Fibroblast of skin of left quadriceps (primary cell): Measurements from ENCODE around the gene SAMD13.

Experiments used
- DNase-seq, 2 experiments: peaks; one replicate each; pipeline ENCODE4 v3.0.0-alpha.2; 2013; ENCODE audit warnings: low read depth in 2 of 2

SAMD13 gene

DNA sequence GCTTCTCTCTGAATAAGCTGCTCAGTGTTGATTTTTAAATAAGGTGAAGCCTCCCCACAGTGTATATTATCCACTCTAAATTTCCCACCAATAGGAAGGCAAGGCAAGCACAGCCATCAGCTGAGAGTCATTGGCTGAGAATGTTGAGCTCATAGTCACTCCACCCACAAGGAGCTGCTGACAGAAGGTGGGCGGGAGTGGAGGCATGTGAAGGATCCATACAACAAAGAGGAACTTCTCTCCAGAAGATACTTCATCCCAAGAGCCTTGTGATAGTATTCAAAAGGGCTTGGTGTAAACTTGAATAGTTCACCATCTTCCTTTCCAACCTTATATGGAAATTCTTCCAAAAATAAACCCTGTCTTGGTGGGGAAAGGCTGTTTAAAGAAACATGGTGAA is 42.8 kb downstream of the SAMD13 start:
- no peak for DNase-seq

DNA sequence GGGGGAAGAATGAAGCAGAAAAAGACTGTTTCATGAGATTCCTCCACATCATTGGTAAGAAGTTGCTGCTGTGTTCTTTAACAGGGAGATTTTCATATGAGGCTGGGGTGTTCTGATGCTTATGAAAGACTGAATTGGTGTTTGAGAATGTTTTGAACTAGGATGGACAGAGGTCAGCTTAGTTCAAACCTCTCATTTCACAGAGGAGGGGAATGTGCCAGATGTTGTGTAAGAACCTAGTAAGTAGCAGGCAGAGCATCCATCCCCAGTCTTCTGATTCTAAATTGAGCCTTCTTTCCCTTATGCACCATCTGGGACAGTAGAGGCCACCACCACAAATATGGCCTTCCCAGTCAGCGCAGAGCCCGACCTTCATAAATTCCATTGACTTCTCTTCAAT is 43.7 kb downstream of the SAMD13 start:
- DNase-seq = no peak

DNA sequence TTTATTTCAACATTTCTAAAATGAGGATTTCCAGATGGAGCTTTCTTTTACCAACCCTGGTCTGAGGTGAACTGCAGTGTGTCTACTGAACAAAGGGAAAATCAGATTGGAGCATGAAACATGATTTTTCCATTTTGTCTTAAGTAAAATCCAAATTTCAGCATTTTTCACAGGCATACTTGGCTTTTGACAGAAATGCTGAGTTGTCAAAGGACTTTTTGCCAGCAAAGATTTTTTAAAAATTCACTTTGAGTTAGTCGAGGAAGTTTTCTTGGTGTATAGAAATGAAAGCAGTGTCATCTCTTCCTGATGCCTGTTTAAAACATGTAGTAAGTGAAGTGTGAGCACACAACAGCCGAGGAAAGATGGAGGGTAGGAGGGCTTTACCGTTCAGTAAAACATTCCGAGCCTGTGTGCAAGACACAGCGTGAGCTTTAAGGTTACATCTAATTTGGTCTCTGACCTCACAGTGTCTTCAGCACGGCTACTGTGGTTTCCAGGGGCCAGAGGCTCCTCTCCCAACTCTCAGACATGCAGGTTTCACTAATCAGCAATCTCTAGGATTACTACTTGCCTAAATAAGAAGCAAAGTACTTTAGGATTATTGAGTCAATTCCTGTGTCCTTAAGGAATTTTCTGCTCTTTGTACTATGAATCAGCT is 45.9 kb downstream of the SAMD13 start:
- DNase-seq = no peak

DNA sequence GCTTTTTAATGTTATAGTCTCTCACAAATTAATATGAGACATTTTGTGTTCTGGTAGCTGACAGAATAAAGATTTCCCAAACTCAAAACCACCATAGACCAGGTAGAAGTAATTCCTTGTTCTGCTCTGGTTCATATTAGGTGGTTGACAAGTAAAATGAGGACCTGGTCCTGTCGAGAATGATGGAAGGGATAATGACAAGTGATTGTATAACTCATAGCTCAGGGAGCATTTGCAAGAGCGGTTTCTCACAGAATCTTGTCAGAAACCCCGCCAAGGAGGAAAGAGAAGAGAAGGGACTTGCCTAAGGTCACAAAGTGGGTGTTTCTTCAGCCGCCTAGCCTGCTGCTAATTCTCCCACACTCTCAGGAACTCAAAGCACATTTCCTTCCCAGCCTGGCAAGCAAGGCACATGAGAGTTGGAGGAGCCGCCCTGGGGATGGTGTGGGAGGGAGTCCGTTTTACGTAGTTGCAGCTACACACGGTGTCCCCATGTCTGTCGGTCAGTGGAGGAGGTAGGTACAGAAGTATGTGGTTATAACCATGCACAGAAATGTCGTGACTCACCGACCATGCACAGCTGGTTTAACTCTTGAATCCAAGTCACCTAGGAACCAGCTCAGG is 46.5 kb downstream of the SAMD13 start:
- no peak for DNase-seq

DNA sequence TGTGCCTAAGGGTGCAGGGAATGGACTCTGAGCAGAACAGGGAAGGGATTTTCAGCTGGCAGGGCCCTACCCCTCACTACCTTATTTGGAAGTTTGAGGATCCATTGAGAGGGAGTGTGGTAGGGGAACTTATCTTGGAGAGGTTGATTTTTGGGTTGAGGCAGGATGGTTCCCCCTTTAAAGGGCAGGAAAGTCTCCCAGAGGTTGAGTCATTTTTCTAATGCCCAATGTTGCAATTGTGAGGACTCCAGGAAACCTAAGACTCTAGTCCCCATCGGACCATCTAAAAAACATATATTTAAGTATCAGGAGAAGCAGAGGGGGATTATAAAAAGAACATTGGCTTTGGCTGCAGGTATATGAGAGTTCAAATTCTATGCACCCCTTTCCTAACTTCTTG is 47.3 kb downstream of the SAMD13 start:
- DNase-seq = no peak

DNA sequence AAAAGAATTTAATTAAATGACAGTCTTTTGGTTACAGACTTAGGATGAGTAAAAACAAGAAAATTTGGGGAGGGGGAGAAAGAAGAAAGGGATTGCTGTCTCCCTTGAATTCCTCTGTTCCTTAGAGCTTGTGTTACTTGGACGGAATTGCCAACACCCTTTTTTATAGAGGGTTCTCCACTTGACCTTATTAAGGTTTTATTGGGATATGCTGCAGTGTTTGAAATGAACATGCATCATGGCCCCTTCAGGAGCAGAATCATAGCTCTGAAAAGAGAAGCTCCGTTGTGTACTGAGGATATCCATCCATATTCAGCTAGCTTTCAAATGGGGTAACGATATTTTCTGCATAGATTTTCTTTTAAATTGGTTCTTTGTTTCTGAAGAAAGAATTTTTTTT is 48.6 kb downstream of the SAMD13 start:
- DNase-seq = no peak

DNA sequence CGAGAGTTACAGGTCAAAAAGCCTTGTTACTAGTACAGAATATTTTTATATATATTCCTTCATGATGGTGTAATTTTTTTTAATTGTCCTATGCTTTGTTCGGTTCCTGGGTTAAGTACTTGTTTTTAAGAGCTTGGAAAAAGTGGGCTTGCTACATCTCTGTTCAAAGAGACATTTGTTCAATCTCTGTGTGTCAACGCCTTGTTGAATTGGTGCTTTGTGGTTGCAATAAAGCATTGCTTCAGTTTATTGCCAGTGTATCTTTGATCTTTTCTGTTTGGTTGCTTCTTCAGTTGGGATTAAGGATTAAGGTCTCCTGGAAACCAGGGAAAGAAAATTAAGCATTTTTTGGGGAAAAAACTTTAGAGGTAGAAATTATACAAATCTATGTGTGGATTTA is 49.0 kb downstream of the SAMD13 start:
- DNase-seq = no peak

DNA sequence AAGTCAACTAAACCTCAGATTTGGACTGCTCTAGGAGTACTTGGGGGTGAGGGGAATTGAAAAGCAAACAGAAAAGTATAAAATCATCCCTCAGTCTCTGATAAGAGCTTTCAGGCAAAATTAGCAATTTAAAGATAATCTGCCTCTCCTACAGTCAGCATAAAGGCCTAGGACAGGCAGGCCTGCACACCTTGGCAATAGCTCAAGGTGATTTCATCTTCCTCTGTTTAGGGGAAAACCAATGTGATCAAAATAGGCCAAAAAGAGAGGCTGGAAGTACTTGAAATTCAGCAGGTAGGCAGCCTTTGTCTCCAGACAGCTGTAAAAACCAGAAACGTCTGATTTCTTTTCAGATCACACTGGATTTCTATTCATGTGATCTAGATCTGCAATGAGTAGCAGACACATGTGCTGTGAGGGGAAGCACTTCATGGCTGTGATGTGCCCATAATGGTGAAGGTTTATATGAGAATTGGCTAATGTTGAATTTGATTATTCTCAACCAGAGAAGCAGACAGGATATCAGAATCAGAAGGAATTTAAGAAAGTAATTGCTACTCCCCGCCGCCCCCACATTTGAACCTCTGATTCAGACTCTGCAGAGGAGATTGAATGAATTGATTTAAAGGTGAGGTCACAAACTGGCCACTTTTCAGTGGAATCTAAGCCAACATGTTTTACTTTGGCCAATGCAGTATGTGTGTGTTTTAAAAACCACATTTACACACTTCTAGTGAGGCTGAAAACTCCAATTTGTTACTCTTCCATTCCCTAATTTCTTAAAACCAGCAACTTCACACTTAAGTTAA is 51.0 kb downstream of the SAMD13 start:
- no peak for DNase-seq

DNA sequence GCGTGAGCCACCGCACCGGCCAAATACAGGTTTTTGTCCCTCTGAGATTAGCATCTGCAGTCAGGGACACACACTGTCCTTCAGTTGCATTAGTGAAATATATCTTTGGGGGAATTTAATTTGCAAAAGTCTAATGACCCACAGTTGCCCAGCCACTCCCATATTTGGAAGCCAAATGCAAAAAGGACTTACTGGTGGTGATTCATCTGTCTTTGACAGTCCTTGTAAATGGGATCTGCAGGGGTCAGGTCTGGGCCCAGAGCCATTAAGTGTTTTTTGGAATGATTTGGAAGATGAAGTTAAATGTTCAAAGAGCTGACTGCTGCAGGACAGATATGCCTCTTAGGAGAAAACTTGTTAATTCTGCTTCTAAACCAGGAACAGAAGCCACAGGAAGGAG is 52.2 kb downstream of the SAMD13 start:
- no peak for DNase-seq

DNA sequence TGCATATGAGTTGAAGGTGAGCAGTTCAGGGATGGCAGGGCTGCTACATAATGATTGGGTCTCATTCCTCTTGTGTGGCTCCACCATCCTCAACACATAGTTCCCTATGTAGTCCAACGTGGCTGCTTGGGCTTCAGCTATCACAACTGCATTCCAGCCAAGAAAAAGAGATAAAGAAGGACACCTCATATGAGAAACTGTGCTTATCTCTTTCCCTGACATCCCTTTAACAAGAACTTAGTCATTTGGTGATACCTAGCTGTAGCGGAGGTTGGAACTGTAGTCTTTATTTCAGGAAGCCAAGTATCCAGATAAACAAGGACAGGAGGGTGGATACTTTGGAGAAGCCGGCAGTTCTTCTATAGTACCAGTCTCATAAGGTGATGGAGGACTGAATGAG is 54.0 kb downstream of the SAMD13 start:
- DNase-seq = no peak

DNA sequence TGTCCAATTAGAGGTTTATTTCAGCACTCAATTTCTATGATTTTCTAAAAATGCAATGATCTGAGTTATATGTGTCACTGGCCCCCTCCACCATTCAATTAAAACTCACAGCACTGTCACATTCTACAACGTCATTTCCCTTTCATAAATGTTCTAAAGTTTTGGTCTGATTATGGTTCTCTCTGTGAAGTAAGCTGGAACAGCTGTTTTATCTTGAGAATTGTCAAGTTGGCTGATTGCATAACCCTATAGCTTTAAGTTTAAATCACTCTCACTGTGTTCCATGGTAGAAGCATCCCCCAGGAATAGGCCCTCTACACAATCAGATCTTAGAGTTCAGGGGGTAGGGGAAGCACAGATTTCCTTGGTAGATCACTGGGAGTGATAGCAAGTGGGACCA is 55.4 kb downstream of the SAMD13 start:
- no peak for DNase-seq

DNA sequence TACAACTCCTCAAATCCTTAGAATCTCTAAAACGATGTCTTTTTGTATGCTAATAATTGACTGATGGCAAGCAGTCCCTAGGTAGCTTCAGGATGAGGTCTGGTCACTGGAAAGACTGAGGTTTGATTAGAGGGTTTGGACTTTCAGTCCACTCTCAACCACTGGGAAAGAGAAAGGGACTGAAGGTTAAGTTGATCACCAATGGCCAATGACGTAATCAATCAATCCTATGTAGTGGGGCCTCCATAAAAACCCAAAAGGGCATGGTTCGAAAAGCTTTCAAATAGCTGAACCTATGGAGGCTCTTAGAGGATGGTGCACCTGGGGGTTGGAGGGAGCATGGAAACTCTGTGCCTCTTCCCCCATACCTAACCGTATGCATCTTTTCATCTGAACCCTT is 57.2 kb downstream of the SAMD13 start:
- DNase-seq = no peak

DNA sequence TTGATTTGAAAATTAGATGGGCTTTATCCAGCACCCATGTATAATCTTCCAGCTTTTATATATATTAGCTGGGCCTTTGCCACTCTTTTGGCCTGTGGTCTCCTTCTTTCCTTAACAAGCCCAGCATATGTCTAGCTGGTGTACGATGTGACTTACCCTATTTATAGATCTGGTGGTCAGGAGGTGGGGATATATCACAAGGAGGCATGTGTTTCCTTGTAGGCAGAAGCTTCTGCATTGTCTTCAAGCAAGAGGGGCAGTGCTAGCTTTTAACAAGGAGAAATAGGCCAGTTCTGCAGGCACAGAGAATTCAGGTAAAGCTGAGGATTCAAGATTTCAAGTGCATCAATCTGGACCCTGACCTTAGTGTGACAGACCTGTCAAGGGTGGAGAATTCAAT is 58.8 kb downstream of the SAMD13 start:
- no peak for DNase-seq

DNA sequence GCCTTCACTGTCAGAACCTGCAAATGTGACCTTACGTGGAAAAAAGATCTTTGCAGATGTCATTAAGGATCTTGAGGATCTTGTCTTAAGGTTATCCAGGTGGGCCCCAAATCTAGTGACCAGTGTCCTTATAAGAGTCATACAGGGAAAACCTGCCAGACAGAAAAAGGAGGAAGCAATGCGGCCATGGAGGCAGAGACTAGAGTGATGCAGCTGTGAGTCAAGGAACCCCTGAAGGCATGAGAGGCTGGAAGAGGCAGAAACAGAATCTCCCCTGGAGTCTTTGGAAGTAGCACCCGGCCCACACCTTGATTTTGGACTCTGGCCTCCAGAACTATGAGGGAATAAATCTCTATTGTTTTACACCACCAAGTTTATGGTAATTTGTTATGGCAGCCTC is 60.3 kb downstream of the SAMD13 start:
- no peak for DNase-seq

DNA sequence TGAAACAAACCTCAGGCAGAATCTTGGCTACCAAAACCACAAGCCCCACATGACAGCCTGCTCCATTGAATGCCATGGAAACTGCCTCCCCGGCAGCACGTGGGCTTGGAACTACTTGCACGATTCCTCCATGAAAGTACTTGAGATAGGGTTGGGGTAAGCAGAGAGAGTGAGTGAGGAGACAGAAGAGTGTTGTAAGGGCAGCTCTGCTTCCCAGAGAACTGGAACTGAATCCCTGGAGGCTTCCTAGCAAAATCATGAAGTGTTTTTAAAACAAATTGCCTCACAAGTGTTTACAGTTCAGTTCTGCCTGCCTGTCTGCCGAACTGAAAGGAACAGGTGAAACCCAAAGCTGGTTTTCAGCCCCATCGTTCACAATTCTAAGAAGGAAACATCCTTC is 61.5 kb downstream of the SAMD13 start:
- DNase-seq = no peak

DNA sequence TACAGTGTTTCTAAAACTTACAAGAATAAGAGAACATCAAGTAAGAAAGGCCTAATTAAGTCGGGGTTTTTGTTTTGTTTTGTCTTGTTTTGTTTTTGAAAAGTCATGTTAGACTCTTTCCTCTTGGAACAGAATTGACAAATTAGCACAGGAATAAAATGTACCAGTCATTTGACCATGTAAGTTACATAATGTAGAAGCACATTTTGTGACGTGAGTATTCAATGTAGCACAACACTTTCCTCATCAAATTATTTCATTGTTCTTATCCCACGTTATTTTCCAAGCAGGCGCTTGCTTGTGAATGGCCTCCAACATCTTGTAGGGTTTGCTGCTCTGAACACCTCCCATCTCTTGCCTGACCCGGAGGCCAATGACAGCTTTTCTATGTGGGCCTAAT is 62.1 kb downstream of the SAMD13 start:
- DNase-seq = no peak

DNA sequence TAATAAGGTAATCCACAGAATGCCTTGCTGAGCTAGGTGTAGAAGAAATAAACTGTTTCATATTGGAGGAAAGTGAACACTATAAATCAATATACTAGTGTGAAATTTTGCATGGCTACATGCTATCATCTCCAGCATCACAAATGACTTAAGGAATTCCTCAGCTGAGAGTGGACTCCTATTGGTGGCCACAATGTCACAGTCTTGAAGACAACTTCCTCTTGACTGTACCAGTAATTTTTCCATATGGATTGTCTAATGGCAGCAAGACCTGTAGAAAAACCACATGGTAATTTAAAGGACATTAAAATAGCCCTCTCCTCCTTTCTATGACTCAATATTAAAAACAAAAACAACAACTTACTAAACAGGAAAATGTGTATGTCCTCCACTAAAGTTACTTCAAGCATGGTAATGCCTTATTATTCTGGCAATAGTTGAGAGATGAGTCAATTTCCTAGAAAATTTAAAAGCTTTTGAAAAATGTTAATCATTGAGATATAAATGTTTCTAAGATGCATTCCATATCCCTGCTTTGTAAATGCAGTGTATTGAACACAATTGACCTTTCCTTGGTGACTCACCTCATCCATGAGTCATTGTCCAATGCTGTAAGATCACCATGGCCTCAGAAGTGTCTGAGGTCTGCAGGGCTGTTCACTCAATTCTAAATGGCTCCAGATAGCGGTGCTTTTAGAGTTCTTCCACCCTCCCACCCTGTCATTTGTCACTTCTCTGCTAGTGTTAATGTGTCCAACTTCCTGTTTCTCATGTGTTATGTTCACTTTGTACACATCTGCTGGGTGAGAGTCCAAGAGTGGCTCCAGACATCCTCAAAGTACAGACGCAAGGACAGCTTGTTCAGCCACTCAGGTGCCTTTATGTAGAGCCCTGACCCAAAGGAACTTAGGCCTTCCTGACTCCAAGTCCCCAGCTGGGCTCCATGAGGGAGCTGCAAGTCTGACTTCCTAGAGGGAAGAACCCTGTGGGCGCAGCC is 64.0 kb downstream of the SAMD13 start:
- peak; percentile 91 for DNase-seq

DNA sequence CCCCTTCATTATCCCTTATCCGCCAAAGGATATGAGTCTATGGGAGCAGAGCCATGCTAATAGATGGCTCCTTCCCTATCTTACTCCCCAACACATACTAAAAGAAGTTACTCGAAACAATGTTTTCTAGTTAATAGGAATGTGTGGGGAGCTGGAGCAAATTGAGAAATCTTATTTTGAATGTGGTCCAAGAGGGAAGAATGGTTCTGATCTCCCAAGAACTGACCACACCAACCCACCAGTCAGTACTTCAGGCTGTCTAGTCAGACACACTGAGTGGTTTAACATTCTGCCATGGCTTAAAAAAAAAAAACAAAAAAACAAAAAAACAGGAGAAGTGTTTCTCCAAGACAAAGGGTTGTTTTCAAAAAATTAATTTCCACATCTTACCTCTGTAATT is 65.3 kb downstream of the SAMD13 start:
- DNase-seq = peak in 1 of 2 experiments; percentile 44

DNA sequence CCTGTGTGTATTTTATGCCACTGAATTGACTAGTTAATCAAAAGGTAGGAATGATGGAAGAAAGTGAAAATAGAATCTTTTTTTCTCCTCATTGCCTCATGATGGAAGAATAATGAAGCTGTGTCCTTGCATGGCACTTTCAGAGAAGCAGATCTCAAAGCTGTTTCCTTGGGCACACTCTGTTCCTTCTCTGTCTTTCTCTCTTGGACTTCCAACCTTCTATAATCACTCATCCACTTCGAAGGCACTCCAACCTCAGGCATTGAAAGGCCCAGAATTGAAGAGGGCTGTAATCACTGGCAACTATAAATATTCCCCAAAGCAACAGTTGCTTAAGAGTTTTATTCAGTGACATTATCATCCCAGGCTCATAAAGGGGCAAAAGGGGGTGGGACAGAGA is 65.7 kb downstream of the SAMD13 start:
- no peak for DNase-seq

DNA sequence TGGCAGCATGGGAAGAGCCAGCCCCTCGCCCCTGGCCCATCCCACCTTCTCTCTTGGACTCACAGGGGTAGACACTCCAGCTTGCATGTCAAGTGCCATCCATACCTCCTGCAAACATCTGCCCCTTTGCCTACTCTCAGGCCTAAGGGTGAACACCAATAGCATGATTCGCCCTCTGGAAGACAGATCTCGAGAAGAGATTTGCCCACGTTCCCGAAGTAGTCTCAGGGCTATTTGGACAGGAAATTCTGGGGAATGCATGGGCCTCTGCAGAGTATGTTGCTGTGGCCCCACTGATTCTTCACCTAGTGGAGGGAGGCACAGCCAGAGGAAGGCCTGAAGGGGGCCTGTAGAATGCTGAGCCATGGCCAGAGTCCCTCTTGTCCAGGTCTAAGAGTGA is 66.9 kb downstream of the SAMD13 start:
- no peak for DNase-seq

DNA sequence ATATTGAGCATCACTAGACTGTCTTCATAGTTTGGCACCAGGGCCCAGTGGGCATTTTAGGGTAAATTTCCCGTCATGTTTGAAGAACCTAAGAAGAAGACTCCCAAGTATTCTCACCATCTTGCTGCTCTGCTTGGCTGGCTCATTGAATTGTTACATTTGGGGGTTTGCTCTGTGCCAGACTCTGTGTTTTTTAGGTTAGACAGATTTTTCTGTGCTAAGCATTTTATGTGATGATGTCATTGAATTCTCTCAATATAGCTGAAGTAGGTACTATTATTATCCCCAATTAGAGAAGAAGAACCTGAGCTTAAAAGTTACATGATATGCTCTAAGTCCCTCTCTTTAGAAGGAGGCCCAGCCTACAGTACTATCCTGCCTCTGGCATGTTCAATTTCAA is 68.8 kb downstream of the SAMD13 start:
- no peak for DNase-seq

DNA sequence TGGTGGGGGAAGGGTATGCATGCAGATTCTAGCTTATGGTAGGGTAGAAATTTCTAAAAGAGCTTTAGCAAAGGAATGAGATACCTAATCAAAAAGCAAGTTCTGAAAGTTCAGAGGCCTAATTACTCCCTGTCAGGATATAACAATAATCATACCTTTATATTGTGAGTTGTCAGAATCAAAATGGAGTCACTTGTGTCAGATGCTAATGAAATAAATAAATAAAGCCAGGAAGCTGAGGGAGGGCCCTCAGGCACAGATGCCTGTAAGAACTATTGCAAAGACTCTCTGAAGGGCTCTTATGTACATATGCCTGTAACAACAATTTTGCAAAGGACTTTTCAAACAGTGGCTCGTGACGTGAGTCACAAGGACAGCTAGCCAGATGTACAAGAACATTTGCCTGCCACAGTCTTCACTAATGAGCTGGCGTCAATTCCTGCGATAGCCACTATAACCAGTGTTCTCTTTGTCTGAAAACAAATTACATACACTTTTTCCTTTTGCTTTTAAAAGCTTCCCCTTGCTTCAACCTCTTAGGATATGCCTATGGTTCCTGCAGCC is 69.4 kb downstream of the SAMD13 start:
- DNase-seq = no peak
